KMS-11 (cell line): ENCODE results near the gene NFE2L2.

Source experiments
- H2AFZ ChIP-seq: fragments of 200-600 bp; sonication (generic); 2 replicates; pipeline ENCODE4 v1.6.1; 2016; ENCODE audit warnings: antibody characterized with exemption, mixed run types, low read depth
- H3K27ac ChIP-seq: fragments of 200-600 bp; sonication (generic); 2 replicates; pipeline ENCODE4 v1.6.1; 2016; ENCODE audit warnings: mild to moderate bottlenecking, mixed run types
- H3K27me3 ChIP-seq: fragments of 200-600 bp; sonication (generic); 2 replicates; pipeline ENCODE4 v1.6.1; 2017; ENCODE audit warnings: mild to moderate bottlenecking, low read depth, mixed run types, moderate library complexity; ENCODE audit not compliant: insufficient read depth
- H3K36me3 ChIP-seq: fragments of 200-600 bp; sonication (generic); 2 replicates; pipeline ENCODE4 v1.6.1; 2017; ENCODE audit warnings: mild to moderate bottlenecking, mixed run types; ENCODE audit not compliant: insufficient read depth
- H3K4me1 ChIP-seq: fragments of 200-600 bp; sonication (generic); 2 replicates; pipeline ENCODE4 v1.6.1; 2016; ENCODE audit warnings: mild to moderate bottlenecking, low read depth, mixed run types; ENCODE audit not compliant: poor library complexity, severe bottlenecking
- H3K4me2 ChIP-seq: fragments of 200-600 bp; sonication (generic); 2 replicates; pipeline ENCODE4 v1.7.0; 2016; ENCODE audit warnings: mild to moderate bottlenecking, mixed run types
- H3K4me3 ChIP-seq: fragments of 200-600 bp; sonication (generic); IDR thresholded peaks from 2 replicates; pipeline ENCODE4 v1.6.1; 2017; ENCODE audit warnings: low read depth, low read length, mixed read lengths; ENCODE audit not compliant: insufficient read depth
- H3K79me2 ChIP-seq: fragments of 200-600 bp; sonication (generic); 2 replicates; pipeline ENCODE4 v1.6.1; 2016; ENCODE audit warnings: low read depth, mixed run types; ENCODE audit not compliant: insufficient read depth
- H3K9ac ChIP-seq: fragments of 200-600 bp; sonication (generic); 2 replicates; pipeline ENCODE4 v1.6.1; 2016; ENCODE audit warnings: mild to moderate bottlenecking, mixed run types
- H4K20me1 ChIP-seq: fragments of 200-600 bp; sonication (generic); 2 replicates; pipeline ENCODE4 v1.6.1; 2016; ENCODE audit warnings: mild to moderate bottlenecking, mixed run types; ENCODE audit not compliant: insufficient read depth
- TF ChIP-seq, protein P1 (sequence below): fragments of 200-600 bp; sonication (generic); conservative IDR thresholded peaks from 2 replicates; pipeline ENCODE4 v1.6.1; 2017; ENCODE audit warnings: low read depth, mild to moderate bottlenecking, antibody characterized with exemption, low read length, moderate library complexity, mixed read lengths

The NFE2L2 gene

DNA sequence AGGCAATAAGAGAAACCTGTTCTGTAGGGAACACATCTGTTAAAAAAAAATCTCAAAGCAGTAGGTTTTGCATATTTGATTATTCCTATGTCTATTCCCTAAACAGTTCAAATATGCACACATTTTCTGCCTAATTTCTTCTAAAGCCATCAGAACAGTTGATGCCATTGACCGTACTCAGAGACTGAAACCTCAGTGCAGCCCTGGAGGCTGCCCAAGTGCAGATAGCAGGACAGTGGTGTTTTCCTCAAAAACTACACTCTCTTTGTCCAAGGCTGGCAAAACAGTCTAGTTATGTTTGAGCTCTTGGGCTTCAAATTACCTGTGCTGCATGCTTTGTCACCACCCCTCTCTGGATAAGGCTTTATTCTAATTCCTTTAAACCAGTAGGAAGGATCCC is 23.3 kb upstream of the NFE2L2 start:
- H3K4me1 ChIP-seq, result peaks cover 99% of the 10 kb centered on the region
- no peak overlapping the region for H2AFZ ChIP-seq
- peak overlapping the region; percentile 88 for H3K4me2 ChIP-seq
- H3K9ac ChIP-seq, result peak overlapping the region; percentile 7; the same call in 1 of the 2 replicates
- no peaks in the 10 kb centered on the region for H3K36me3 ChIP-seq
- H3K4me3 ChIP-seq, result no peak overlapping the region
- H3K27me3 ChIP-seq, result no peaks in the 10 kb centered on the region
- peak overlapping the region; percentile 99; the same call in 1 of the 2 replicates for H3K27ac ChIP-seq
- no peaks in the 10 kb centered on the region for H4K20me1 ChIP-seq
- TF ChIP-seq, protein P1, sequence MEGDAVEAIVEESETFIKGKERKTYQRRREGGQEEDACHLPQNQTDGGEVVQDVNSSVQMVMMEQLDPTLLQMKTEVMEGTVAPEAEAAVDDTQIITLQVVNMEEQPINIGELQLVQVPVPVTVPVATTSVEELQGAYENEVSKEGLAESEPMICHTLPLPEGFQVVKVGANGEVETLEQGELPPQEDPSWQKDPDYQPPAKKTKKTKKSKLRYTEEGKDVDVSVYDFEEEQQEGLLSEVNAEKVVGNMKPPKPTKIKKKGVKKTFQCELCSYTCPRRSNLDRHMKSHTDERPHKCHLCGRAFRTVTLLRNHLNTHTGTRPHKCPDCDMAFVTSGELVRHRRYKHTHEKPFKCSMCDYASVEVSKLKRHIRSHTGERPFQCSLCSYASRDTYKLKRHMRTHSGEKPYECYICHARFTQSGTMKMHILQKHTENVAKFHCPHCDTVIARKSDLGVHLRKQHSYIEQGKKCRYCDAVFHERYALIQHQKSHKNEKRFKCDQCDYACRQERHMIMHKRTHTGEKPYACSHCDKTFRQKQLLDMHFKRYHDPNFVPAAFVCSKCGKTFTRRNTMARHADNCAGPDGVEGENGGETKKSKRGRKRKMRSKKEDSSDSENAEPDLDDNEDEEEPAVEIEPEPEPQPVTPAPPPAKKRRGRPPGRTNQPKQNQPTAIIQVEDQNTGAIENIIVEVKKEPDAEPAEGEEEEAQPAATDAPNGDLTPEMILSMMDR, result no peak
- H3K79me2 ChIP-seq, result no peaks in the 10 kb centered on the region; the same call in 1 of the 2 replicates

DNA sequence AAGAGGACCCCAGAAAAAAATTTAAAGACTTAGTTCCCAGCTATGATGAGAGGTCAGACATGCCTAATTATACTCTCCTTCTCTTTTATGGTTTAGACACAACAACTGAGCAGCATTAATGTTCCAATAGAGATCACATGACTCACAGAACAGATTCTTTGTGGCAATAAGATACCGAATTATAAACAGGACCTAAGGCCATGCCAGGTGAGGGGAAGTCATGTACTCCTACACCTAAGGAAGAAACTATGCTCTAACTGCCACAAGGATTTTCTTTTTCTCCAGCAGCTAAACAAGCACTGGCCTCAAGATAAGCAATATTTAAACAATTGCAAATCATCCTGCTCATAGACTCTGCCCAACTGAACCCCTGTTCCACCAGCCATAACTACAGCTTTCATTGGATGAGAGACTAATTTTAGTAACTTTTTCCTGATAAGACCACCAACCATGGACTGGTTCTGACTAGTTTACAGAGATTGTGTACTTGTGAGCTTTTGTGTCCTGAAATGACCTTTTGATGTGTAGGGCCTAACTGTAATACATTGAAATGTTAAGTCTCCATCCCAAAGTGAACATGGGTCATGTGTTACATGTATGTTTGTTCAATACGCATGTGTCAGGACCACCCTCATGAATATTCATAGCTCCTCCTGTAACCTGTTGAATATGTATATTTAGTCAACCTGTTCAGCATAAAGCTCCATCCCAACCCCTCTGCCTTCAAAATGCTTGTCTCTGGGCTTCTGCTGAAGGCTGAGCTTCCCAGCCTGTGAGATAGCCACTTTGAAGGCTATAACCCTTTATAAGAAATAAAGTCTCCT is 21.6 kb upstream of the NFE2L2 start:
- no peaks in the 10 kb centered on the region for H3K36me3 ChIP-seq
- peak overlapping the region; percentile 88 for H3K4me2 ChIP-seq
- no peaks in the 10 kb centered on the region for H4K20me1 ChIP-seq
- peaks cover 99% of the 10 kb centered on the region for H3K4me1 ChIP-seq
- peak overlapping the region; percentile 79; the same call in 1 of the 2 replicates for H3K9ac ChIP-seq
- H3K4me3 ChIP-seq, result no peak overlapping the region
- H3K79me2 ChIP-seq, result no peaks in the 10 kb centered on the region; the same call in 1 of the 2 replicates
- peak overlapping the region; percentile 24; the same call in 1 of the 2 replicates for H2AFZ ChIP-seq
- TF ChIP-seq, protein P1, result no peak
- no peaks in the 10 kb centered on the region for H3K27me3 ChIP-seq
- peak overlapping the region; percentile 99 for H3K27ac ChIP-seq

DNA sequence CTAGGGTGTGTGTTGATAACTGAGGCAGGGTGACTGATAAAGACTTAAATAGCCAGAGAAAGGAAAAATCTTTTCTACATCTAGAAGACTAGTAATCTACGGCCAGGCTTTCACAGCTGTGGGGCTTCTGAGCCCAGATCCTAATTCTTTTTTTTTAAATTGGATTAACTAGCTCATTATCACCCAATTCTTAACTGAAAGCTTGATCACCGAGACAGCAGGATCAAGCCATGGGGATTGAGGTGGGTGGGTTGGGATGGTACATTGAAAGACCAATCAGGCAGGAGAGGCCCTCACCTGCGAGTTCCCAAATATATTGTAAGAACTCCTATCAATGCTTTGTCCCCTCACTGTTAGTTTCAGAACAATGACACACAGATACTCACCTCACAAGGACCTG is 20.0 kb upstream of the NFE2L2 start:
- TF ChIP-seq, protein P1, result no peak
- peak overlapping the region; percentile 99 for H3K27ac ChIP-seq
- H3K27me3 ChIP-seq, result no peaks in the 10 kb centered on the region
- no peaks in the 10 kb centered on the region for H4K20me1 ChIP-seq
- peaks cover 97% of the 10 kb centered on the region for H3K4me1 ChIP-seq
- H3K4me2 ChIP-seq, result peak overlapping the region; percentile 88
- peak overlapping the region; percentile 47 for H2AFZ ChIP-seq
- no peaks in the 10 kb centered on the region; the same call in 1 of the 2 replicates for H3K79me2 ChIP-seq
- no peaks in the 10 kb centered on the region for H3K36me3 ChIP-seq
- H3K4me3 ChIP-seq, result no peak overlapping the region
- peak overlapping the region; percentile 79 for H3K9ac ChIP-seq

DNA sequence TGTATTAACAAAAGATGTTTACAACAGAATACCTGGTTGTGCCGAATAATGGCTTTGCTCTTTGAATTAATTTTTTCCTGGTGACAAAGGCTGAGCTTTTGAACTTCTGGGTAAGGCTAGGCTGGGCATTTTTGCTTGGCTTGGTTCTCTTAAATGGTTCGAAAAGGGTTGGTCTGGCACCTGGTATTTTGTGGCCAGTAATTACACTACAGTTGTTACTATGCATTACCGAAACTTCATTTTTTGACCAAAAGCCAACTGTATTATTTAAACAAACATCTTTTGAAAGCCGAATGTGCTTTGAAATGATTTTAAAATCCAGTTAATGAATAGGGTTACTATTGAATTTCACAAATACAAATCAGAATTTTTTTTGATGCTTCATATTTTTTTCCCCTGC is 19.4 kb upstream of the NFE2L2 start:
- Histone ChIP-seq H4K20me1 (no peaks in the 10 kb centered on the region), H3K27me3 (no peaks in the 10 kb centered on the region), H3K4me2 (peak overlapping the region; percentile 88), H3K4me3 (no peak overlapping the region), H3K79me2 (no peaks in the 10 kb centered on the region; the same call in 1 of the 2 replicates), H3K9ac (peak overlapping the region; percentile 79), H2AFZ (no peak overlapping the region), H3K4me1 (peaks cover 96% of the 10 kb centered on the region), H3K27ac (peak overlapping the region; percentile 99), H3K36me3 (no peaks in the 10 kb centered on the region)
- TF ChIP-seq, protein P1, result no peak
